Ramos (cell line): ENCODE measurements around the gene MTHFSD.

Experiments
- in situ Hi-C: fragments of 300-500 bp; cut with MboI; formaldehyde crosslinking; loops from one replicate; pipeline ENCODE4 v1.14.3; 2022; ENCODE audit warnings: low sequenced_read_pairs; ENCODE audit not compliant: unreplicated experiment

The MTHFSD gene

GRCh38 chr16:86584726-86585721, 30.0 kb upstream of the MTHFSD start:
- in situ Hi-C loops = no loop called here

GRCh38 chr16:86584071-86584685, 29.1 kb upstream of the MTHFSD start:
- in situ Hi-C loops = no loop called here

GRCh38 chr16:86581458-86581857, 26.4 kb upstream of the MTHFSD start:
- in situ Hi-C loops = no loop called here

- in situ Hi-C loops = no loop called here
Measured at GRCh38 chr16:86580791-86581170, 25.7 kb upstream of the MTHFSD start.

- in situ Hi-C loops = no loop called here
Measured at GRCh38 chr16:86580063-86580790, 25.2 kb upstream of the MTHFSD start.

GRCh38 chr16:86579268-86580062, 24.4 kb upstream of the MTHFSD start:
- in situ Hi-C loops = no loop called here

DNA sequence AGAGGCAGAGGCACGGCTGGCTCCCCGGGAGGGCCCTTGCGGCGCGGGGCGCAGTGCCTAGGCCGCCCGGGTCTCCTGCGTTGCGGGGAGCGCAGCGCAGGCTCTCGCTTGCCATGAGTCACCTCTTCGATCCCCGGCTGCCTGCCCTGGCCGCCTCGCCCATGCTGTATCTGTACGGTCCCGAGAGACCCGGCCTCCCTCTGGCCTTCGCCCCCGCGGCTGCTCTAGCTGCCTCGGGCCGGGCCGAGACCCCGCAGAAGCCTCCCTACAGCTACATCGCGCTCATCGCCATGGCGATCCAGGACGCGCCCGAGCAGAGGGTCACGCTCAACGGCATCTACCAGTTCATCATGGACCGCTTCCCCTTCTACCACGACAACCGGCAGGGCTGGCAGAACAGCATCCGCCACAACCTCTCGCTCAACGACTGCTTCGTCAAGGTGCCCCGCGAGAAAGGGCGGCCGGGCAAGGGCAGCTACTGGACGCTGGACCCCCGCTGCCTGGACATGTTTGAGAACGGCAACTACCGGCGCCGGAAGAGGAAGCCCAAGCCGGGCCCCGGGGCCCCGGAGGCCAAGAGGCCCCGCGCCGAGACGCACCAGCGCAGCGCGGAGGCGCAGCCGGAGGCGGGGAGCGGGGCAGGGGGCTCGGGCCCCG, 23.7 kb upstream of the MTHFSD start:
- in situ Hi-C loops = no loop called here

GRCh38 chr16:86578061-86578599, 23.1 kb upstream of the MTHFSD start, which contains the start of gene FOXL1:
Gene FOXL1 (plus strand): TSS chr16:86578549. CDS start chr16:86578724, 175 bp downstream.
- in situ Hi-C loops = no loop called here

GRCh38 chr16:86577314-86577971, 22.4 kb upstream of the MTHFSD start:
- in situ Hi-C loops = no loop called here

- in situ Hi-C loops = no loop called here
Measured at GRCh38 chr16:86576591-86577313, 21.7 kb upstream of the MTHFSD start.

DNA sequence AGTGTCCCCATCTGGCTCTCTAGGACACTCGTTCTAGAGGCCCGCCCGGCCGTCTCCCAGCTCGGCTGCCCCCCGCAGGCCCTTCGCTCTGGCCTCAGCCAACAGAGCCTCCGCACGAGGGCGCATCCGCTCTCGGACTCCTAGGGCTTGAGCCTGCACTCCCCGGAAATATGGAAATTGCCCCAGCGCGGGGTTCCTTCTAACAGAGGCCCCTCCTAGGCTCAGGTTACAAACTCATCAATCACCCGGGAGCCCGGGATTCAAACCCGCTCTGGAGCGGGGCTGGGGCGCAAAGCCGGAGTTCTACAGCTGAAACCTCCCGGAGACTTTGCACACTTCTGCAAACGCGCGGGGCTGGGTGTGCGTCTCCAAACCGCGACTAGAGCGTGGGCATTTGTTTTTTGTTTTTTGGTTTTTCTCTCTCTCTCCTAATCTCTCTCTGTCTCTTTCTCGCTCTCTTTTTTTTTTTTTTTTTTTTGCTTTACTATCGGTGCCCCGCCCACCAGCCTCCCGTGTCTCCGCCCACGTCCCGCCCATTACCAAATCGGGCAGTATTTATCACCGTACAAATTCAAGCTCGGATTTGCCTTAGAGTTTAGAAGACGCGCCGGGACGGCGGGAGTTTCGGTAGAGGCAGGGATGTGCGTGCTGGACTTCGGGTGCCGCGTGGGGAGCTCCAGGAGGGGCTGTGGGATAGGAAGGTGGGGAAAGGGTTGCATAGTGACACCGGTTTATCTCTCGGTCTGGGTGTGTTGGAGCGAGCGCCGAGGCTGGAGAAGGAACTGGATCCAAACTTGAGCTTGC, 20.9 kb upstream of the MTHFSD start:
- in situ Hi-C loops = no loop called here

DNA sequence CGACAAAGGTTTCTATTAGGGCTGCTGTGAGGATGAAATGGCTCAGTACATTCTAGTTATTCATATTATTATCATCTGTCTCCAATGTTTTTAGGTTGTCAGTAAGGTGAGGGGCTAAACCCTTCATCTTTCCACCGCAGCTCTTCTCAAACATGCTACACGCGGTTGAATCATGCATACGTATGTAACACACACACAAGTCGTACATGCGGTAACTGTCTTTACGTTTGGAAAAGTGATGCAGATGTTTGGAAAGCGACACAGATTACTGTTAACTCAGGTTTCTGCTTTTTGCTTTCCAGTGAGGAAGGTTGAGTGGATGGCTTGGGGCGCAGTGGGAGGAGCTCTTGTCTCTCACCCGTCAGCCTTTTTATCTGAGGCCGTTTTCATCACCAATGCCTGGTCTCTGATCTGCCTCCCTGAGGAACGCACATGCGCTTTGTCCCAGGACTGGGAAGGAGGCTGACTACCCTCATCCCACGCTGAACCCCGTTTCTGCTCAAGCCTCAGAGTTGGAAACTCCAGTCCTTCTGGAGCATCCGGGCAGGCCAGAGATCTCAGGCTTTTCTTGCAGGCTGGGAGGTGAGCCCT, 20.2 kb upstream of the MTHFSD start:
- in situ Hi-C loops = no loop called here

DNA sequence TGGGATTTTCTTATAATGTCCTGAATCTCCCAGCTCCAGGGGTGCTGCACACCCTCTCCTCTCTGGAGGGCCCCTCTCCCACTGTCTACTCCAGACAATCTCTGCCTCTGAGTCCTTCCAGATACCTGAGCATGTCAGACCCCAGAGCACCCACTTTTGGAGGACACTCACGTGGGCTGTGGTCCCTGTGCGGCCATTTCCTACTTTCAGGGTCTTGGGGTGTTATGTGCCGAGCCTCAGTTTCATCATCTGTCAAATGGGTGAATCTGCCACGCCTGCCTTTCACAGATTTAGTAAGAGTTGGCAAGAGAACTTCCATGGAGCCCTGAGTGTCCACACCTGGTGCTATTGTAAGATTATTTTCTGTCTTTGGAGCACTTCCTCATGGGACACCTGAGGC, 19.6 kb upstream of the MTHFSD start:
- in situ Hi-C loops = loop anchor here (25.0 kb wide), 1 partner anchor 713 kb away; no protein-coding TSS in a partner anchor

GRCh38 chr16:86573646-86574508, 18.8 kb upstream of the MTHFSD start:
- in situ Hi-C loops = loop anchor here (25.0 kb wide), 1 partner anchor 713 kb away; no protein-coding TSS in a partner anchor

DNA sequence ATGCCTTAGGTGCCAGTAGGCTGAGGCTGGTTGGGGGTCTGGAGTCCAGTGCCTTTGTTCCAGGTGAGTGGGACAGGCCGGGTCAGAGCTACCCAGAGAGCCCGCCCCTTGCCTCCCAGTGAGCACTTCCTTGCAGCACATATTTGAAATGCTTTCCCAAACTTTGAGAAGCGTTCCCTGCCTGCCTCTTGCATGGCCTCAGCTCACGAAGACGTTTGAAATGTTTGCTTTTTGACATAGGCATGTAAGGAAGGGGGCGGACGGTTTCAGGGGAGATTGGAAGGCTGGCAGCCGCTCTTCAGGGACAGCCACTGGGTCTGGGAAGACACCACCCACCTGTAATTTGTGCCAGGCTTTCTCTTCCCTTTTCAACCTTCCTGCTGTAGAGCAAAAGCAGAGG, 18.2 kb upstream of the MTHFSD start:
- in situ Hi-C loops = loop anchor here (25.0 kb wide), 1 partner anchor 714 kb away; no protein-coding TSS in a partner anchor

GRCh38 chr16:86572606-86573005, 17.6 kb upstream of the MTHFSD start:
- in situ Hi-C loops = loop anchor here (25.0 kb wide), 1 partner anchor 715 kb away; no protein-coding TSS in a partner anchor
